ENCODE data around the gene RBM15B.
"Not testable (repeated sequence)": the region's sequence is repeated elsewhere in the genome, so short reads cannot be mapped to it uniquely, and the experiment has no call there.

RBM15B gene, protein sequence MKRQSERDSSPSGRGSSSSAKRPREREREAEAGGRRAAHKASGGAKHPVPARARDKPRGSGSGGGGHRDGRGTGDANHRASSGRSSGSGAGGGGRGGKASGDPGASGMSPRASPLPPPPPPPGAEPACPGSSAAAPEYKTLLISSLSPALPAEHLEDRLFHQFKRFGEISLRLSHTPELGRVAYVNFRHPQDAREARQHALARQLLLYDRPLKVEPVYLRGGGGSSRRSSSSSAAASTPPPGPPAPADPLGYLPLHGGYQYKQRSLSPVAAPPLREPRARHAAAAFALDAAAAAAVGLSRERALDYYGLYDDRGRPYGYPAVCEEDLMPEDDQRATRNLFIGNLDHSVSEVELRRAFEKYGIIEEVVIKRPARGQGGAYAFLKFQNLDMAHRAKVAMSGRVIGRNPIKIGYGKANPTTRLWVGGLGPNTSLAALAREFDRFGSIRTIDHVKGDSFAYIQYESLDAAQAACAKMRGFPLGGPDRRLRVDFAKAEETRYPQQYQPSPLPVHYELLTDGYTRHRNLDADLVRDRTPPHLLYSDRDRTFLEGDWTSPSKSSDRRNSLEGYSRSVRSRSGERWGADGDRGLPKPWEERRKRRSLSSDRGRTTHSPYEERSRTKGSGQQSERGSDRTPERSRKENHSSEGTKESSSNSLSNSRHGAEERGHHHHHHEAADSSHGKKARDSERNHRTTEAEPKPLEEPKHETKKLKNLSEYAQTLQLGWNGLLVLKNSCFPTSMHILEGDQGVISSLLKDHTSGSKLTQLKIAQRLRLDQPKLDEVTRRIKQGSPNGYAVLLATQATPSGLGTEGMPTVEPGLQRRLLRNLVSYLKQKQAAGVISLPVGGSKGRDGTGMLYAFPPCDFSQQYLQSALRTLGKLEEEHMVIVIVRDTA

DNA sequence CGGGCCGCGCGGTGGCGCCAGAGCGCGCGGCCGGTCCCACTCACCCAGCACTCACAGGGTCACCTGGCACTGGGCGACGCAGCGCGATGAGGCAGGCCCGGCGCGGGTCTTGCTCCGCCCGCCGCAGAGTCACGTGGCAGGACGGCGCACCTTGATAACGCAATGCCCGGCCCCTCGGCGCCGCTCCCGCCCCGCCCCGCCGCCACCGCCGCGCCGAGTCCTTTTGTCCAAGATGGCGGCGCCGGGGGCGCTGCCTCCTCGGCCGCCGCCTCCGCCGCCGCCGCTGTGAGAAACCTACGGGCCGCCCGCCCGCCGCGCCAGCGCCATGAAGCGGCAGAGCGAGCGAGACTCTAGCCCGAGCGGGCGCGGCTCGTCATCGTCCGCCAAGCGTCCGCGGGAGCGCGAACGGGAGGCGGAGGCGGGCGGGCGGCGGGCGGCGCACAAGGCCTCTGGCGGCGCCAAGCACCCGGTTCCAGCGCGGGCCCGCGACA lies at the start of gene RBM15B:
RBM15B (plus strand) TSS at position 211 of the 491 bp plus-strand sequence; CDS start at position 326, 115 bp downstream.
- DNase-seq = peak; percentile 95

DNA sequence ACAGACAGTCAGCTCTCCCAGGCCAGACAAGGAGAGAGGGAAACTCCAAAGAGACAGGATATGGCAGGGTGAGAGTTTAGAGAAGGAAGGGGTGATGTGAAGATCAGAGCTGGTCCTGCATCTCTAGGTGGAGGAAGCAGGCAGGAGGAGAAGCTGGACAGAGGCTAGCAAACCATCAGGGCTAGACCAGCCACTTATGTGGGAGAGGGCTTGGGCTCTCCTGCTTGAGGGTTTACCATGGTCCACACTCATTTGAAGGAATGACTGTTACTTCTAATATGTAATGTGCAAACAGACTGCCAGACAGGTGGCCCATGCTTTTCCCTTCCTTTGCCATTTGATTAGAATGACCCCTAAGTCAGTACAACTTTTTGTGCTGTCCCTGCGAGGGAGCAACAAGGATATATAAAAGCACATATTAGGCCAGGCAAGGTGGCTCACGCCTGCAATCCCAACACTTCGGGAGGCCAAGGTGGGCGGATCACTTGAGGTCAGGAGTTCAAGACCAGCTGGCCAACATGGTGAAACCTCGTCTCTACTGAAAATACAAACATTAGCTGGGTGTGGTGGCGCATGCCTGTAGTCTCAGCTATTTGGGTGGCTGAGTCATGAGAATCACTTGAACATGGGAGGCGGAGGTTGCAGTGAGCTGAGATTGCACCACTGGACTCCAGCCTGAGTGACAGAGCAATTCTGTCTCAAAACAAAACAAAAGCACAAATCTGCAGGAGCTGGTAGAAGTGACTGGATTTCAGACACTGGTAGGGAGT lies 47.0 kb upstream of the RBM15B start:
- DNase-seq = peak; percentile 71

DNA sequence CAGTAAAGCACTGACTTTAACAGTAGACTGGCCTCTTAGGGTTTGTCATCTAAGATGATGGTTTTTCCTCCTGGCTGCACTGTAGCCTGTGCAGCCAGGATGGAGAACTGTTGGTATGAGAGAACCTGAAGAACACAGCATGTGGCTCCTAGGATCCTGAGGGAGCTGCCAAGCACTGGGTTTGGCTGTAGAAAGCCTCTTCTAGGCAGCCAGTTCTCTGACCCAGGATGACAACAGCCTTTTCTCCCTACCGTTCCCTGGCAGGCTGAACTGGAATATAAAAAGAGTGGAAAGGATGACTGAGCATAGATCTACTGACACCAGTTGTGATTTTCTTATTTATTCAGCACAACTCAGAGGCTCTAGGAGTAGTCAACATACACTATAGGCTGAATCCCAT lies 40.3 kb upstream of the RBM15B start:
- no peak for DNase-seq

DNA sequence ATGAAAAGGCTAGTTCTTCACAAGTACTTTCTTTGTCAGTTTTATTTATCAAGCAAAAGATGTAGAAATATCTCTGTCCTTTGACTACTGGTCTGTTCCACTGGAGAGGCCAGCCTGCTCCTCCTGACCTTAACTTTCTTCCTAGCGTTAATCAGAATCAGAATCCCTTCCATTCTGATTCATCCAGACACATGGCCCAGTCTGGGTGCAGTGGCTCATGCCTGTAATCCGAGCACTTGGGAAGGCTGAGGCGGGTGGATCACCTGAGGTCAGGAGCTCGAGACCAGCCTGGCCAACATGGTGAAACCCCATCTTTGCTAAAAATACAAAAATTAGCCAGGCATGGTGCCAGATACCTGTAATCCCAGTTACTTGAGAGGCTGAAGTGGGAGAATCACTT lies 38.0 kb upstream of the RBM15B start:
- DNase-seq = no peak

DNA sequence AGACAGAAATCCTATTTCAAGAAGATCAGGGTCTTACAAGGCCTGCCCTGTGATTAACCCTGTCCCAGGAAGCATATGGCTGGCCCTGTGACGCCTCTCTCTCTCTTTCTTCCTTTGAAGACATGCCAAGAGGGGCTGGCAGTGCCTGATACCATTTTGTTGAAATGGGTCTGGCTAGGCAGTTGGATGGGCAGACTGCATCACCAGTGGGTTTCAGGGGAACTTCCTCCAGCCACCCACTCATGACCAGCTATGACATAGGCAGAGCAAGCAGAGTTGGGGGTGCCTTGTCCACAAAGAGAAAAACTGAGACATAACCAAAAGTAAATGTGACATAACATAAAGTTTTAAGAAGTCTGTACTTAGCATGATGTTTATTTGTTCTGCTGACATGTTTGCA lies 37.4 kb upstream of the RBM15B start:
- no peak for DNase-seq

DNA sequence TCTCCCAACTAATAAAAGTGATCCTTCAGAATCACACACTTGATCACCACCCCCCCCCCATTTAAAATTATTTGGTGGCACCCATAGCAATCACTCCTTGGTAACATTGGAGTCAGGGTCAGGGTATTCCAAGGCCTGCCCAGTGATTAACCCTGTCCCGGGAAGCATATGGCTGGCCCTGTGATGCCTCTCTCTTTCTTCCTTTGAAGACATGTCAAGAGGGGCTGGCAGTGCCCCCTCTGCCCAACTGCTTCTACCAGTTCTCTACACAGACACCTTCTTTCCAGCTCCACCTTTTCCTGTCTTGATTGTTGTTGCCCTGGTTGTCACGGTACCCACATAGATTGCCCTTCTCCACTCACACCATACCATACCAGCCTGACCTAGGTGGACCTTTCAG lies 36.9 kb upstream of the RBM15B start:
- DNase-seq = no peak

DNA sequence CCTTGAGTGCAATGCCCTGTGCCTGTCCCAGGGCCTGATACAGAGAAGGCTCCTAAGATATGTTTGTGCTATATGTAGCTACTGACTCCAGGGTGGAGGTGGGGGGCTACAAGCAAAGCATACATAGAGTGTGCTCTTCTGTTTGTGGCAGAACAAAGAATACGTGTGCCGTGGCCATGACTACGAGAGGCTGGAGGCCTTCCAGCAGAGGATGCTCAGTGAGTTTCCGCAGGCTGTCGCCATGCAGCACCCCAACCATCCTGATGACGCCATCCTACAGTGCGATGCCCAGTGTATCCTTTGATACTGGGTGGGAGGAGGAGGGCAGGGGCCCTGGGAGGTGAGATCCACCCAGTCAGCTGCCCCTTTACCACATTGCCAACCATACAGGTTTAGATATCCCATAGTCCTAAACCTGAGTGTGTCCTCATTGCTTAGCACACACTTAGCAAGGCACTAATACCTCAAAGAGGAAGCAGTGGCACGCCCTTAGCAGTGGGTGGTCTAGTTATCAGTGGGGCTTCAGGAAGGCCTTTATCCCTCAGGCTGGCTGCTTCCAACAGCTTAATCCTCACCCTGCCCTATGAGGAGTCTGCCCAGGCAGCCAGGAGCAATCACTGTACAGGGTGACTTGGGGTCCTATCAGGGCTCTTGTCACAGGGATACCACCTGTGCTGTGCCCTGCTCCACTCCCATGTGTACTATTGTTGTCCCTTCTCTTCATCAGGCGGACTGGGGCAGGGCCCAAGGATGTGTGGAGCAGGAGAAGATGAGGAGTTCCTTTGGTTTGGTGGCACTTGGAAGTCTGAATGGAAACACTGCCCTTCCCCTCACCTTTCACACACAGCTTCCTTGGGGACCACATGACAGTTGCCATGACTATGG lies 36.1 kb upstream of the RBM15B start:
- no peak for DNase-seq

DNA sequence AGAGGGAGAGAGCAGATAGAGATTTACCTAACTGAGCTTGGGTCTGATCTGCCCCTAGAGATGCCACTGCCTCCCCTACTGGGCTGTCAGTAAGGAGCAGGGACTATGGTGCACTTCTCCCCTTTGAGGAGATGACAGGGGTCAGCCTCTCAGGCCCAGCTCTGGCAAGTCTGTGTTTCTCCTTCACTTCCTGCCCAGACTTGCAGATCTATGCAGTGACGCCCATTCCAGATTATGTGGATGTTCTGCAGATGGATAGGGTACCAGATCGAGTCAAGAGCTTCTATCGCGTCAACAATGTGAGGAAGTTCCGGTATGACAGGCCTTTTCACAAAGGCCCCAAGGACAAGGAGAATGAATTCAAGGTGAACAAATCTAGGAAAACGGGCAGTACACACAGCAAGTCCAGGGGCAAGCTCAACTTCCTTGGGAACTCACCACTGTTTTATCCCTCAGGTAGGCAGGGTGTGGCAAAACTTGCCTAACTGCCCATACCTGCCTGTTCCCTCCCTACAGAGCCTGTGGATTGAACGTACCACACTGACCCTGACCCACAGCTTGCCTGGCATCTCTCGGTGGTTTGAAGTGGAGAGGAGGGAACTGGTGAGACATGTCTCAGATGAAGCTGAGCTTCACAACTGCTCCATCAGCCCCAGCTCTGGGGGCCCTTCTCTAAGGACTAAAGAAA lies 35.0 kb upstream of the RBM15B start:
- no peak for DNase-seq

DNA sequence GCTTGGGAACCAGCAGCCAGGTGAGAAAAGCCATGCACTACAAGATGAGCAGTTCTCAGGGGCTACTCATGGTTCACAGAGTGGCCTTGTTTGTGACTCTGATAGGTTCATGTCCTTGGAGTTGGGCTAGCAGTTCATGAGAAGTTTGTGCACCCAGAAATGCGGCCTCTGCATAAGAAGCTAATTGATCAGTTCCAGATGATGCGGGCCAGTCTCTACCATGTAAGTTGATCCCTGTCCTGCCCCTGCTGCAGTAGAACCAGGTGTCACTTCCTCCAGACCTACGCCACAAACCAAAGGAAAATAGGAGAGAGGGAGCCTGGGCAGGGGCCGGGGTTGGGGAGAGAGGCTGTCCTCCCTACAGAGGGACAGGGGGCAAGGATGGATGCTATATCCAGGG lies 33.2 kb upstream of the RBM15B start:
- DNase-seq = no peak

DNA sequence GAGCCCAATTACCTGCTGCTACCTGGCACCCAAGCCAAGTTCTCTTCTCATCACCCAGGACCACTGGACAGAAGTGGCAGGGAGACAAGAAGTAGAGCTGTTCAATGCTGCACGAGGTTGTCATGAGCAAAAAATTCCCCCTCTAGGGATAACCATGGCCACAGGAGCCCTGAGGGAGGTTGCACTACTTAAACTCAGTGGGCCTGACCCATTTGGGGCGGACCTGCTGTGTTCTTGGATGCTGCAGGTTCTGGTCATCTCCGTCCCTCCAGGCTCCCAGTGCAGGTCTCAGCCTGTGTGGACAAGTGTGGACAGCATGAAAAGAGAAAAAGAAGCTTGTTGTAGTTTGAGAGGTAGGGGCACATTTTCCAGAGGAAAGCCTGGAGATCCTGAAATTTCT lies 32.1 kb upstream of the RBM15B start:
- DNase-seq = no peak

DNA sequence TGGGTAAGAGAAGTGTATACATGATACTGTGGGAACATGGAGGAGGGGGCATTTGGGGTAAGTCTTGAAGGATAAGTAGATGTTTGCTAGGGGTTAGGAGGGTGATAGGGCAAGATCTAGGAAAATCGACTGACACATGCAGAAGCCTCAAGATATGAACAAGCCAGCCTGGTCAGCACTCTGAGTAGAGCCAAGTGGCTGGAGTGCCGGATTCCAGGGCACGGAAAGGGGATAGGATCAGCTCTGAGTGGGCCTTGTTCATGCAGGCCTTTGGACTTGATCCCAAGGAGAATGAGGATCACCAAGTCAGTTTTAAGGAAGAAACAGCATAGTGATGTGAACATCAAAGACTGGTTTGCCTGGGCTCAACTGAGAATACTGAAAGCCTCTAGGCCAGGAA lies 30.3 kb upstream of the RBM15B start:
- no peak for DNase-seq

DNA sequence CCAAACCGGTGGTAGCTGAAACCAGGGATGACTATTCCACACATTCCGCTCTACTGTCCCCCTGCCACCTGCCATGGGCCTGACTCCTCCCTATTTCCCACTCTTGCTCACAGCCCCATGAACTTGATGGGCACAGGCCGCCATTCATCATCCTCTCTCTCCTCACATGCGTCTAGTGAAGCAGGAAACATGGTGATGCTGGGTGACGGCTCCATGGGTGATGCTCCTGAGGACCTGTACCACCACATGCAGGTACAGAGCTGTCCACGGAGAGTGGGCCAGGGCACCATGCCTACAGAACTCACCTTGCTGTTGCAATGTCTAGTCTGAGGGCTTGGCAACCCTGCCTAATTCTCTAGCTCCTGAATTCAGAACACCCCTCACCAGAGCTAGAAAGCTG lies 29.3 kb upstream of the RBM15B start:
- DNase-seq = no peak

DNA sequence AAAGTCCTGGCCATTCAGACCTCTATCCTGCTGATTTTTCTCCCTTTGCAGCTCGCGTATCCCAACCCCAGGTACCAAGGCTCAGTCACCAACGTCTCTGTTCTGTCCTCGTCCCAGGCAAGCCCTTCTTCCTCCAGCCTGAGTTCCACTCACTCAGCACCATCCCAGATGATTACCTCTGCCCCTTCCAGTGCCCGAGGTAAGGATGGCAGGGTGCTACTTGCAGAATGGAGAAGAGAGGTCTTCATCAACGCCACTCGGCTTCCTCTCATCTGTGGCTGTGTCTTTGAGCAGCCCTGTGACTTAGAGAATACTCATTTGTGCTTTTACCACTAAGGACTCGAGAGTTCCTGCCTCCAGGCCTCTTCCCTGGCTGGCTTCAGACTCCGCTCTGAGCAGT lies 28.6 kb upstream of the RBM15B start:
- DNase-seq = no peak

DNA sequence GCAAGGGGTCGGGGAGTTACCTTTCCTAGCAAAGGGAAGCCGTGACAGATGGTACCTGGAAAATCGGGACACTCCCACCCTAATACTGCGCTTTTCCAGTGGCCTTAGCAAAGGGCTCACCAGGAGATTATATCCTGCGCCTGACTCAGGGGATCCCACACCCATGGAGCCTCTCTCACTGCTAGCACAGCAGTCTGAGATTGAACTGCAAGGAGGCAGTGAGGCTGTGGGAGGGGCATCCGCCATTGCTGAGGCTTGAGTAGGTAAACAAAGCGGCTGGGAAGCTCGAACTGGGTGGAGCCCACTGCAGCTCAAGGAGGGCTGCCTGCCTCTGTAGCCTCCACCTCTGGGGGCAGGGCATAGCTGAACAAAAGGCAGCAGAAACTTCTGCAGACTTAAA lies 22.8 kb upstream of the RBM15B start:
- not testable (repeated sequence) for DNase-seq

DNA sequence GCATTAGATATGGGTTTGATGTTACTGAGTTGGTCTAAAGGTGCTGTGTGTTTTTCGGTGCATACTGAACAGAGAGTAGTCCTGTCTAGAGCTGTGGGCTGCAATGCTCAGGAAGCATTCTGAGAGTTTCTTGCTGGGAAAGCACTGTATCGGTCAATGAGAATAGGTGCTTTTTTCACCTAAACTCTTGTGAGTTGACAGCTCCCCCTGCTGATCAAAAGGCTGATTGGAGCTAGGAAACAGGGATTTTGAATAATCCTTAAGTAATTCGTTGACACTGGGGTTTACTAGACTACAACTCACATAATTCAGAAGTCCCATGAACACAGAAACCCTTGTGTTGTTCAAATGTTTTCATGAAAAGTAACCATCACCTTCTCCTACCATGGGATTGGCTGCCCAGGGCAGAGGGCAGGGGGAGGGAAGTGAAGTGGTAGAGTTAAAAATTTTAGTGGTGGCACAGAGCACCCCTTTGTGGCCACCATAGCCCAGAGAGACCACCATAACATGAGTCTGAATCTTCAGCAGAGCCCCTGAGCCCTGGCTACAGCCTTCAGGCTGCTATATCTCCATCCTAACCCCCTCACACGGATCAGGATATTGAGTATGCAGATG lies 19.0 kb upstream of the RBM15B start:
- peak; percentile 62 for DNase-seq

DNA sequence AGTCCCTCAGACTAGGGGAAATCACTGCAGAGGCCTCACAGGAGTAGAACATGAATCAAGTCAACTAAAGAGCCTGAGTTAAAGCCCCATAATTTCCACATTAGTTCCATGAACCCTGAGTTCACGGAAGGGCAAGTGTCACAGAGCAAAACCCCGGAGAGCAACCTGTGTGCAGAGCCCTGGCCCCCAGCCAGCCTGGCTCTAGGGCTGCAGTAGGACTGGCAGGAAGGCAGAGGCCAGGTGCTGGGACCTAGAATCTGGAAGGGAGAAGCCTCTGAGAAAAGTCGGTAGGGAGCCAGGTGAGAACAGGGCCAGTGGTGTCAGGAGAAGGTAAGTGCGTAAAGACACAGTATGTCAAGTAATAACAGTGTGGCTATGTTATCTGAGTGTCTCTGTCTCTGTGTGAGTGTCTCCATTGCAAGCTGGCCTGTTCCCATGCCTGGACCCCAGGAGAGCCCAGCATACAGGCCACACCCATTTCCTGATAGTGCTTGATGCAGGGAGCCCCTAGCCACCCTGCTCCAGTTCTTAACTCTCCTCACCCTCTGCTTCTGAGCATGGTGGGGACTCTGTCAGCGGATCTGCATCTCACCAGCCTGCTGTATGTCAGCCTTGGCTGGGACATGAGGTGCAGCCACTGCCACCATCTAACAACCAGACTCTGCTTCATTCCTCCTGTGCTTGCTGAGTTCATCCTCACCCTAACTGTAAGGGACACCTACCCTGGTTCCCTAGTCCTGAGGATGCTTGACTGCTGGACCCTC lies 17.2 kb upstream of the RBM15B start:
- no peak for DNase-seq

DNA sequence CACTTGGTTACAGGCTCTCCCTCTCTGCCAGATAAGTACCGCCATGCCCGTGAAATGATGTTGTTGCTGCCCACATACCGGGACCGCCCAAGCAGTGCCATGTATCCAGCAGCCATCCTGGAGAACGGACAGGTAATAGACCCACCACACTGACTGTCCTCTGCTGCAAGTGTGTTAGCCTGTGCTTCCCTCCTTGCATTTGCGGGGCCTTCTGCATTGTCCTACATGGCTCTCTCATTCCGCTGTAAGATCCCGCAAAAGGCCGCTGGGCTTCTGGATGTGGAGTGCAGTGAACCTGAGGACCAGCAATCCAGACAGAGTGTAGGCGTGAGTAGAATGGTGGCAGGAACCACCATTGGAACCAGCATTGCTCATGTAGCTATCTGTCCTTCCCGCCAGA lies 16.6 kb upstream of the RBM15B start:
- no peak for DNase-seq

DNA sequence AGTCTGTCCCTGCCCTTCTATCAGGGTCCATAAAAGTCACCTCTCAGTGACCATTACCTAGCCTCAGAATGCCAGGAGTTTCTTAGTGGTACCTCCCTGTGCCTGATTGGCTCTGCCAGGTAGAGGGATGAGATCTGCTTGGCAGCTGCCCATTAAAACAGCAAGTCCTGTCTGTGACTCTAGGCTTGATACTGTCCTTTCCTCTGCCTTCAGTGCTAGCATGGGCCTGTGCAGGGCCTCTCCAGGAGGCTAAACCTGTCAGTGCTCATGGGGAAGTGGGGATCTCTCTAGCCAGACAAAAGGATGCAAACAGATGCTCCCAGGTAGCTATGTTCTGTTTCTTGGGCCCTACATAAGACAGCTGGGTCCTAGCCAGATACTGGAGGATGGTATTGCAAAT lies 15.9 kb upstream of the RBM15B start:
- no peak for DNase-seq

DNA sequence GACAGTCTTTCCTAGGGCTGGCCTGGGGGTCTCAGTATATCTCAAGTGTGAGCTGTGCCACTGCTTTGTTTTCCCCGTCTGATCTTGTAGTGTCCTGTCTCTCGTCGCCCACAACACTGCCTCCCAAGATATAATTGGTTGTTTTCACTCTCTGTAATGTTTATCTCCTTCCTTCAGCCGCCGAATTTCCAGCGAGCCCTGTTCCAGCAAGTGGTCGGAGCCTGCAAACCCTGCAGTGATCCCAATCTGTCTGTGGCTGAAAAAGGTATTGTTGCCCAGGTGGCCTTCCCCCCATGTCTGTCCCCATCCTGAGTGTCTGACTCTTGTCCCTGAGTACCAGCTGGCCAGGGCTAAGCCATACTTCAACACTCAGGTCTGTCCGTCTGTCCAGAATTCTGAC lies 15.5 kb upstream of the RBM15B start:
- DNase-seq = no peak

DNA sequence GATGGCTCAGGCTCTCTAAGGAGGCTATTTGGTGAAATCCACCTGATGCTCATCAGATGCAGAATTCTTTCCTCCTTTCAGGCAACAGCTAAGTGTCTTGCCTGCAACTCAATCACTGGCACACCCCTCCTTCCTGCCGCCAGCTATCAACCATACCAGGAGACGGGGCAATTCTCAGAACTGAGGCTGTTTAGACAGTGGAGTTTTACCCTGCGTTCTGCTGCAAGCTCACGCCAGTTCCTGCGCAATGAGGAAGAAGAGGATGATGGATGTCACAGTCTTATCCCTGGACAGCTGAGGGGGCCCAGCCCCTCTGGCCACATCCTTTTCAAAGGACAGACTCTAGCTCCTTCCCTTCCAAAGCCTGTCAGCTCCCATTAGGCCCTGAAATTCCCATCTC lies 13.0 kb upstream of the RBM15B start:
- DNase-seq = no peak
